ENCODE results near the gene KRTAP4-1.
"Not testable (repeated sequence)": the region's sequence is repeated elsewhere in the genome, so short reads cannot be mapped to it uniquely, and the experiment has no call there.

The KRTAP4-1 gene

GRCh38 chr17:41184480-41184961 is at the start of gene KRTAP4-1:
Gene KRTAP4-1 (minus strand): TSS chr17:41184911. CDS start chr17:41184854, 57 bp downstream.
- DNase-seq = no peak

GRCh38 chr17:41232399-41233105 is 47.8 kb upstream of the KRTAP4-1 start, which contains the start of gene KRTAP9-3:
Gene KRTAP9-3 (plus strand): TSS chr17:41232449. CDS start chr17:41232502, 53 bp downstream.
- DNase-seq = not testable (repeated sequence)

GRCh38 chr17:41231731-41232130 is 47.0 kb upstream of the KRTAP4-1 start:
- no peak for DNase-seq

GRCh38 chr17:41230094-41230493 is 45.4 kb upstream of the KRTAP4-1 start:
- no peak for DNase-seq

DNA sequence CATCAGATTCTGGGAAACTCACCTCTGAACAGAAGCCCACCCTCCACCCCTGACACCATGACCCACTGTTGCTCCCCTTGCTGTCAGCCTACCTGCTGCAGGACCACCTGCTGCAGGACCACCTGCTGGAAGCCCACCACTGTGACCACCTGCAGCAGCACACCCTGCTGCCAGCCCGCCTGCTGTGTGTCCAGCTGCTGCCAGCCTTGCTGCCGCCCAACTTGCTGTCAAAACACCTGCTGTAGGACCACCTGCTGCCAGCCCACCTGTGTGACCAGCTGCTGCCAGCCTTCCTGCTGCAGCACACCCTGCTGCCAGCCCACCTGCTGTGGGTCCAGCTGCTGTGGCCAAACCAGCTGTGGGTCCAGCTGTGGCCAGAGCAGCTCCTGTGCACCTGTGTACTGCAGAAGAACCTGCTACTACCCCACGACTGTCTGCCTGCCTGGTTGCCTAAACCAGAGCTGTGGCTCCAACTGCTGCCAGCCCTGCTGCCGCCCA is 41.9 kb upstream of the KRTAP4-1 start, which contains the start of gene KRTAP9-2:
Gene KRTAP9-2 (plus strand): TSS at position 51 of the 498 bp plus-strand sequence. CDS start 7 bp downstream, at position 58.
- not testable (repeated sequence) for DNase-seq

GRCh38 chr17:41226051-41226450 is 41.3 kb upstream of the KRTAP4-1 start:
- DNase-seq = no peak

DNA sequence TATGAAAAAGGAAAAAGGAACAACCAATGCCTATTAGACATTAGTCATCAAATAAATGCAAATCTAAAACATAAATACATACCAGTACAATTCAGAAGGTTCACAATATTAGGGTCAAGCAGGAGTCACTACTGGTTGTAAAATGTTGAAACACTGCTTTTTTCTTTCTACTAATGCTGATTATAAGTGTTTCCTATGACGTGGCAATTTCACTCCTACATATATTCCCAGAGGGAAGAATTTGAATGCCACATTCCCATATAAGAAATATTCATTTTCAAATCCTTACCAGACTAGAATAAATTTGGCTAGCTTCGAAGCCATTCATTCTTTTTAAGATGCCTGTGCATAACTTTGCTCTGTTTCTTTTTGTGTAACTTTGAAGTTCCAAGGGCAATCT is 39.1 kb upstream of the KRTAP4-1 start:
- DNase-seq = no peak

DNA sequence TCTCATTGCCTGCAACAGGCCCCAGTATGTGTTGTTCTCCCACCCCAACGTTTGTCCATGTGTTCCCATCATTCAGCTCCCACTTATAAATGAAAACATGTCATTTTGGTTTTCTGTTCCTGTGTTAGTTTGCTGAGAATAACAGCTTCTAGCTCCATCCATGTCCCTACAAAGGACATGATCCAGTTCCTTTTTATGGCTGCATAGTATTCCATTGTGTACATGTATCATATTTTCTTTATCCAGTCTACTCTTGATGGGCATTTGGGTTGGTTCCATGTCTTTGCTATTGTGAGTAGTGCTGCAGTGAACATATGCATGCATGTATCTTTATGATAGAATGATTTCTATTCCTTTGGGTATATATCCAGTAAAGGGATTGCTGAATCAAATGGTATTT is 31.0 kb upstream of the KRTAP4-1 start:
- no peak for DNase-seq

DNA sequence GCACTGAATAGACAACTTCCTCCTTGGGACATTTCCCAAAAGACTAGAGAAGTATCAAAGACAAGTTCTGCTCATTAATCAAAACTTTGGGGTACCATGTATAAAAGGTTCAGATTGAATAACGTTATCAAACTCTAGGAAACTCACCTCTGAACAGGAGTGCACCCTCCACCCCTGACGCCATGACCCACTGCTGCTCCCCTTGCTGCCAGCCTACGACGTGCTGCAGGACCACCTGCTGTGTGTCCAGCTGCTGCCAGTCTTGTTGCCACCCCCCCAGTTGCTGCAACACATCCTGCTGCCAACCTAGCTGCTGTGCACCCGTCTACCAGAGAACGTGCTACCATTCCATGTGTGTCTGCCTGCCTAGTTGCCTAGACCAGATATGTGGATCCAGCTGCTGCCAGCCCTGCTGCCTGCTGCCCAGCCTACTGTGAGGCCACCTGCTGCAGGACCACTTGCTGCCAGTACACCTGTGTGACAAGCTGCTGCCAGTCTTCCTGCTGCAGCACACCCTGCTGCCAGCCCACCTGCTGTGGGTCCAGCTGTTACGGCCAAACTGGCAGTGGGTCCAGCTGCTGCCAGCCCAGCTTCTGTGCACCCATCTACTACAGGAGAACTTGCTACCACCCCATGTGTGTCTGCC is 27.9 kb upstream of the KRTAP4-1 start:
- DNase-seq = no peak

DNA sequence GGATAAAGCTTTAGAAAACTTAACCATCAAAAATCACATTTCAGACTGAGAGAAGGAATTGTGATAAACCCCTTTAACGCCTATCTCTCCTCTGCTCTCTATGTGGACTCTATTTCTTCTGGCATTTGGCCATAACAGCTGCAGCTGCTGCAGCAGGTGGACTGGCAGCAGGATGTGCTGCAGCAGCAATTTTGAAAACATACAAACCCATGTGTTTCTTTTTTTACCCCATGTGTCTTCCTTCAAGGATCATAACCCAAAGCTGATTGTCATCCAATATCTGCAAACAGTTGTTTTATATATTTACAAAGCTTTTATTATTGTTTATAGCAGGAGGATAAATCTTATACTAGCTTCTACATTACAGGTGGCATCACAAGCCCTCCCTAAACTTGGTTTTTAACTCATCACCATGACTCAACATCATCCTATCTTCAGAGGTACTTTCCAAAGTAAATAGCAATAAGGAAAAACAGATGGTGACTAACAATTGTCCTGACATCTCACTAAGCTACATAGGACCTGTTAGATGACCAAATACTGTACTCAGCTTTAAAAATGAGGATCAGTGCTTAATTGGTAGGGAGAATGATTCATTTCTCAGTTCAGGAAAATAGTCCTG is 27.2 kb upstream of the KRTAP4-1 start:
- DNase-seq = no peak

- DNase-seq = no peak
Observed at GRCh38 chr17:41199421-41200078, 14.8 kb upstream of the KRTAP4-1 start.

- no peak for DNase-seq
Observed at GRCh38 chr17:41196068-41196467, 11.4 kb upstream of the KRTAP4-1 start.

DNA sequence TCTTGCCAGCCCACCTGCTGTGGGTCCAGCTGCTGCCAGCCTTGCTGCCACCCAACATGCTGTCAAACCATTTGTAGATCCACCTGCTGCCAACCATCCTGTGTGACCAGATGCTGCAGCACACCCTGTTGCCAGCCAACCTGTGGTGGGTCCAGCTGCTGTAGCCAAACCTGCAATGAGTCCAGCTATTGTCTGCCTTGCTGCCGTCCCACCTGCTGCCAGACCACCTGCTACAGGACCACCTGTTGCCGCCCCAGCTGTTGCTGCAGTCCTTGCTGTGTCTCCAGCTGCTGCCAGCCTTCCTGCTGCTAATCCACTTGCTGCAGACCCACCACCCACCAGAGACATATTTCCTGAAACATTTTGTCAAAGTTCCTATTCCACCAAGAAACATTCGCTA is 5.6 kb upstream of the KRTAP4-1 start:
- DNase-seq = no peak

- DNase-seq = not testable (repeated sequence)
Observed at GRCh38 chr17:41189837-41190318, 5.2 kb upstream of the KRTAP4-1 start, which contains the start of gene KRTAP9-1. Gene KRTAP9-1 (plus strand): TSS chr17:41189887. CDS start chr17:41189887, 0 bp downstream.

GRCh38 chr17:41186872-41187271 is 2.2 kb upstream of the KRTAP4-1 start:
- DNase-seq = no peak

GRCh38 chr17:41185001-41185400 is 290 bp upstream of the KRTAP4-1 start:
- DNase-seq = no peak

GRCh38 chr17:41178843-41179616 is 5.7 kb downstream of the KRTAP4-1 start:
- DNase-seq = no peak

DNA sequence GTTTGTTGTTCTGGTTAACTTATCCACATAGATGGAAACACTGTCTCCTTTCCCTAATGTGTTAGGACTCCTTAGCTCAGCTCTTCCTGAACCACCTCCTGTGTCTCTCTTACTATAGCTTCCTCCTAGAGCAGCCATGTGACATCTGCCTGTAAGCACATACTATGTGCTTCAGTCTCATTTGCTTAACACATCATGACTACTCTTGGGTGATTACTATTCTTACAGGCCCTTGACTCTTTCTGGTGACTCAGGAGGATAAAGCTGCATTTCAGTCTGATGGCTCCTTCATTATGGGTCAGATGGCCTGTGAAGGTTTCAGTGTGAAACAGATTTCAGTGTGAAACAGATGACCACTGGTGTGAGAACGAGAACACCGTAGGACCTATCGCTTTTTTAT is 6.4 kb downstream of the KRTAP4-1 start:
- no peak for DNase-seq

- DNase-seq = no peak
Observed at GRCh38 chr17:41177727-41178271, 6.9 kb downstream of the KRTAP4-1 start, which contains the start of gene KRTAP4-2. Gene KRTAP4-2 (minus strand): TSS chr17:41178221. CDS start chr17:41178164, 57 bp downstream.

GRCh38 chr17:41176744-41177387 is 7.8 kb downstream of the KRTAP4-1 start:
- DNase-seq = no peak

GRCh38 chr17:41171886-41172285 is 12.8 kb downstream of the KRTAP4-1 start:
- no peak for DNase-seq

All from KG1 (cell line).